Measurements from ENCODE around the gene DAPK1.
A peak's percentile ranks its signal among the peaks of the same experiment; 100 is the strongest.
"Not testable (repeated sequence)": the region's sequence is repeated elsewhere in the genome, so short reads cannot be mapped to it uniquely, and the experiment has no call there.

The DAPK1 gene

DNA sequence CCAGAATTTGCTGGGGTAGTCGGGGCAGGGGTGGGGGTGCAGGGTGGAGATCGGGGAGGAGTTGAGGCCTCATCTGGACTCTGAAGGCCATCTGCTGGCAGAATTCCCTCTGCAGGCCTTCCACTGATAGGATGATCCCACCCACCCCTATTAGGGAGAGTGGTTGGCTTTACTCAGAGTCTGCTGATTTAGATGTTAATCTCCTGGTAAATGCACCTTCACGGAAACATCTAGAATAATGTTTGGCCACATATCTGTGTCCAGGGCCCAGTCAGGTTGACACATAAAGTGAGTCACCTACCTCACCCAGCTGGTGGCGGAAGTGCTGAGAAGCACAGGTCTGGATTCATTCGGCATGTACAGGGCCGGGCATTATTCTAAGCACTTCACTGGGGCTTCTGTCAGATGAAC, 50.0 kb downstream of the DAPK1 start (continued):
- TF ChIP-seq, protein P1, sequence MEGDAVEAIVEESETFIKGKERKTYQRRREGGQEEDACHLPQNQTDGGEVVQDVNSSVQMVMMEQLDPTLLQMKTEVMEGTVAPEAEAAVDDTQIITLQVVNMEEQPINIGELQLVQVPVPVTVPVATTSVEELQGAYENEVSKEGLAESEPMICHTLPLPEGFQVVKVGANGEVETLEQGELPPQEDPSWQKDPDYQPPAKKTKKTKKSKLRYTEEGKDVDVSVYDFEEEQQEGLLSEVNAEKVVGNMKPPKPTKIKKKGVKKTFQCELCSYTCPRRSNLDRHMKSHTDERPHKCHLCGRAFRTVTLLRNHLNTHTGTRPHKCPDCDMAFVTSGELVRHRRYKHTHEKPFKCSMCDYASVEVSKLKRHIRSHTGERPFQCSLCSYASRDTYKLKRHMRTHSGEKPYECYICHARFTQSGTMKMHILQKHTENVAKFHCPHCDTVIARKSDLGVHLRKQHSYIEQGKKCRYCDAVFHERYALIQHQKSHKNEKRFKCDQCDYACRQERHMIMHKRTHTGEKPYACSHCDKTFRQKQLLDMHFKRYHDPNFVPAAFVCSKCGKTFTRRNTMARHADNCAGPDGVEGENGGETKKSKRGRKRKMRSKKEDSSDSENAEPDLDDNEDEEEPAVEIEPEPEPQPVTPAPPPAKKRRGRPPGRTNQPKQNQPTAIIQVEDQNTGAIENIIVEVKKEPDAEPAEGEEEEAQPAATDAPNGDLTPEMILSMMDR (tag by site-specific recombination; IDR thresholded peaks at IDR 0.05) = no peak
- no peak for TF ChIP-seq ZNF501 (tag by site-specific recombination; IDR thresholded peaks at IDR 0.05)
- TF ChIP-seq ZNF404 (tag by site-specific recombination; IDR thresholded peaks at IDR 0.05) = no peak
- TF ChIP-seq SCRT1 (tag by site-specific recombination; IDR thresholded peaks at IDR 0.05; ENCODE audit: borderline replicate concordance) = no peak

DNA sequence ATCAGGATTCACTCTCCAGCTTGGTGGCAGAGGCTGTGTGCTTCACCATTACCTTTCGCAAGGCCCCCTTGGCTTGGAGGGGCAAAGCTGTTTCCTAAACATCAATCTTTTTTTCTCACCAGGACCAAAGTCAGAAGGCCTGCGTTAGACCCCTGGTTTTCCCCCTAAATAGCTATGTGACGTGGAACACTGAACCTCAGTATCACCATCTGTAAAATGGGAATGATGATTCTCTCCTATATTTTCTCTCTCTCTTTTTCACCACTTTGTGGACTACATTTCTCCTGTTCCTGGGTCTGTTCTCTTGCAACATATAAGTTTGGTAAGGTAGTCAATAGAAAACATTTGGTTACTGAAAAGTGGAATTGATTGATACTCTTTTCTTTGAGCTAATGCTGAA, 50.5 kb downstream of the DAPK1 start:
- H3K36me3 ChIP-seq (ENCODE audit: control insufficient read depth in 2 of 2, insufficient read depth in 1 of 2, low read length in 2 of 2) = no peaks in the 10 kb centered on the region
- no peaks in the 10 kb centered on the region for H3K4me1 ChIP-seq (ENCODE audit: control insufficient read depth, insufficient read depth, low read length)
- ChIA-PET POLR2A (no interaction called here), CTCF (no interaction called here)
- no peak overlapping the region for H3K27ac ChIP-seq (ENCODE audit: extremely low read depth, low read depth, low read length)
- no peak overlapping the region for H3K4me3 ChIP-seq (ENCODE audit: low read depth, low read length)
- TF ChIP-seq, protein P2, sequence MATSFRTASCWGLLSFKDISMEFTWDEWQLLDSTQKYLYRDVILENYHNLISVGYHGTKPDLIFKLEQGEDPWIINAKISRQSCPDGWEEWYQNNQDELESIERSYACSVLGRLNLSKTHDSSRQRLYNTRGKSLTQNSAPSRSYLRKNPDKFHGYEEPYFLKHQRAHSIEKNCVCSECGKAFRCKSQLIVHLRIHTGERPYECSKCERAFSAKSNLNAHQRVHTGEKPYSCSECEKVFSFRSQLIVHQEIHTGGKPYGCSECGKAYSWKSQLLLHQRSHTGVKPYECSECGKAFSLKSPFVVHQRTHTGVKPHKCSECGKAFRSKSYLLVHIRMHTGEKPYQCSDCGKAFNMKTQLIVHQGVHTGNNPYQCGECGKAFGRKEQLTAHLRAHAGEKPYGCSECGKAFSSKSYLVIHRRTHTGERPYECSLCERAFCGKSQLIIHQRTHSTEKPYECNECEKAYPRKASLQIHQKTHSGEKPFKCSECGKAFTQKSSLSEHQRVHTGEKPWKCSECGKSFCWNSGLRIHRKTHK (tag by site-specific recombination; IDR thresholded peaks at IDR 0.05) = no peak
- no peak for TF ChIP-seq ZNF37A (tag by site-specific recombination; IDR thresholded peaks at IDR 0.05)
- TF ChIP-seq ZNF132 (tag by site-specific recombination; IDR thresholded peaks at IDR 0.05; ENCODE audit: borderline replicate concordance) = no peak
- TF ChIP-seq ZNF548 (tag by site-specific recombination; IDR thresholded peaks at IDR 0.05) = no peak
- TF ChIP-seq, protein P3, sequence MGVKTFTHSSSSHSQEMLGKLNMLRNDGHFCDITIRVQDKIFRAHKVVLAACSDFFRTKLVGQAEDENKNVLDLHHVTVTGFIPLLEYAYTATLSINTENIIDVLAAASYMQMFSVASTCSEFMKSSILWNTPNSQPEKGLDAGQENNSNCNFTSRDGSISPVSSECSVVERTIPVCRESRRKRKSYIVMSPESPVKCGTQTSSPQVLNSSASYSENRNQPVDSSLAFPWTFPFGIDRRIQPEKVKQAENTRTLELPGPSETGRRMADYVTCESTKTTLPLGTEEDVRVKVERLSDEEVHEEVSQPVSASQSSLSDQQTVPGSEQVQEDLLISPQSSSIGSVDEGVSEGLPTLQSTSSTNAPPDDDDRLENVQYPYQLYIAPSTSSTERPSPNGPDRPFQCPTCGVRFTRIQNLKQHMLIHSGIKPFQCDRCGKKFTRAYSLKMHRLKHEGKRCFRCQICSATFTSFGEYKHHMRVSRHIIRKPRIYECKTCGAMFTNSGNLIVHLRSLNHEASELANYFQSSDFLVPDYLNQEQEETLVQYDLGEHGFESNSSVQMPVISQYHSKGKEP (tag by site-specific recombination; IDR thresholded peaks at IDR 0.05) = no peak
- no peak for TF ChIP-seq ZNF239 (tag by site-specific recombination; IDR thresholded peaks at IDR 0.05)
- TF ChIP-seq ZNF629 (tag by site-specific recombination; IDR thresholded peaks at IDR 0.05) = no peak
- no peak for TF ChIP-seq ZNF169 (tag by site-specific recombination; IDR thresholded peaks at IDR 0.05)
- no peak for TF ChIP-seq ZBTB20 (tag by site-specific recombination; IDR thresholded peaks at IDR 0.05)
- TF ChIP-seq ZNF561 (tag by site-specific recombination; IDR thresholded peaks at IDR 0.05; ENCODE audit: borderline replicate concordance) = no peak
- H3K9me3 ChIP-seq (ENCODE audit: control insufficient read depth, insufficient read depth, low read depth, low read length) = no peaks in the 10 kb centered on the region

DNA sequence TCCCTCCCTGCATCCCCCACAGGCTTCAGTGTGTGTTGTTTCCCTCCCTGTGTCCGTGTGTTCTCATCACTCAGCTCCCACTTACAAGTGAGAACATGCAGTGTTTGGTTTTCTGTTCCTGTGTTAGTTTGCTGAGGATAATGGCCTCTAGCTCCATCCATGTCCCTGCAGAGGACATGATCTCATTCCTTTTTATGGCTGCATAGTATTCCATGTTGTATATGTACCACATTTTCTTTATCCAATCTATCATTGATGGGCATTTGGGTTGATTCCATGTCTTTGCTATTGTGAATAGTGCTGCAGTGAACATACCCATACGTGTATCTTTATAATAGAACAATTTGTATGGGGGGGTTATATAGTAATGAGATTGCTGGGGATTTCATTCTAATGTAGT, 51.4 kb downstream of the DAPK1 start:
- H3K27ac ChIP-seq (ENCODE audit: extremely low read depth, low read depth, low read length); H3K4me3 ChIP-seq (ENCODE audit: low read depth, low read length); H3K9me3 ChIP-seq (ENCODE audit: control insufficient read depth, insufficient read depth, low read depth, low read length); CTCF ChIA-PET; H3K36me3 ChIP-seq (ENCODE audit: control insufficient read depth in 2 of 2, insufficient read depth in 1 of 2, low read length in 2 of 2); H3K4me1 ChIP-seq (ENCODE audit: control insufficient read depth, insufficient read depth, low read length); POLR2A ChIA-PET: not testable (repeated sequence)
- peak; percentile 82 for TF ChIP-seq ZNF146 (tag by site-specific recombination; IDR thresholded peaks at IDR 0.05)

DNA sequence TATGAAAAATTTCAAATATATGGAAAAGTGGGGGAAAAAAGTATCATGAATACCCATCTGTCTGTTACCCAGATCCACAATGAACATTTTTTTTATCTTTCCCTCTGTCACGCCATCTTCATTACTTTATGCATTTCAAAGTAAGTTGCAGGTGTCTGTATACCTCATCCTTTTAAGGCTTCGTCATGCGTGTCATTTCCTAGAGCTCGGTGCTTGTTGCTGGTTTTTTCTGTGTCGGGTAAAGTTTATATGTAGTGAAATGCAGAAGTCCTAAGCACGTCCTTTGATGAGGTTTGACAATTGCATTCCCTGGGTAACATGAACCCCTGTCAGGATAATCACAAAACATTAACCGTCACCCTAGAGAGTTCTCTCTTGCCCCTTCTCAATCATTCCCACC, 52.1 kb downstream of the DAPK1 start:
- H3K27ac ChIP-seq (ENCODE audit: extremely low read depth, low read depth, low read length) = no peak overlapping the region
- POLR2A ChIA-PET = no interaction called here
- no peaks in the 10 kb centered on the region for H3K36me3 ChIP-seq (ENCODE audit: control insufficient read depth in 2 of 2, insufficient read depth in 1 of 2, low read length in 2 of 2)
- CTCF ChIA-PET = no interaction called here
- H3K4me3 ChIP-seq (ENCODE audit: low read depth, low read length) = no peak overlapping the region
- H3K9me3 ChIP-seq (ENCODE audit: control insufficient read depth, insufficient read depth, low read depth, low read length) = no peaks in the 10 kb centered on the region
- no peaks in the 10 kb centered on the region for H3K4me1 ChIP-seq (ENCODE audit: control insufficient read depth, insufficient read depth, low read length)
- TF ChIP-seq, protein P4, sequence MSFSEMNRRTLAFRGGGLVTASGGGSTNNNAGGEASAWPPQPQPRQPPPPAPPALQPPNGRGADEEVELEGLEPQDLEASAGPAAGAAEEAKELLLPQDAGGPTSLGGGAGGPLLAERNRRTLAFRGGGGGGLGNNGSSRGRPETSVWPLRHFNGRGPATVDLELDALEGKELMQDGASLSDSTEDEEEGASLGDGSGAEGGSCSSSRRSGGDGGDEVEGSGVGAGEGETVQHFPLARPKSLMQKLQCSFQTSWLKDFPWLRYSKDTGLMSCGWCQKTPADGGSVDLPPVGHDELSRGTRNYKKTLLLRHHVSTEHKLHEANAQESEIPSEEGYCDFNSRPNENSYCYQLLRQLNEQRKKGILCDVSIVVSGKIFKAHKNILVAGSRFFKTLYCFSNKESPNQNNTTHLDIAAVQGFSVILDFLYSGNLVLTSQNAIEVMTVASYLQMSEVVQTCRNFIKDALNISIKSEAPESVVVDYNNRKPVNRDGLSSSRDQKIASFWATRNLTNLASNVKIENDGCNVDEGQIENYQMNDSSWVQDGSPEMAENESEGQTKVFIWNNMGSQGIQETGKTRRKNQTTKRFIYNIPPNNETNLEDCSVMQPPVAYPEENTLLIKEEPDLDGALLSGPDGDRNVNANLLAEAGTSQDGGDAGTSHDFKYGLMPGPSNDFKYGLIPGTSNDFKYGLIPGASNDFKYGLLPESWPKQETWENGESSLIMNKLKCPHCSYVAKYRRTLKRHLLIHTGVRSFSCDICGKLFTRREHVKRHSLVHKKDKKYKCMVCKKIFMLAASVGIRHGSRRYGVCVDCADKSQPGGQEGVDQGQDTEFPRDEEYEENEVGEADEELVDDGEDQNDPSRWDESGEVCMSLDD (tag by site-specific recombination; IDR thresholded peaks at IDR 0.05) = no peak
- TF ChIP-seq, protein P5, sequence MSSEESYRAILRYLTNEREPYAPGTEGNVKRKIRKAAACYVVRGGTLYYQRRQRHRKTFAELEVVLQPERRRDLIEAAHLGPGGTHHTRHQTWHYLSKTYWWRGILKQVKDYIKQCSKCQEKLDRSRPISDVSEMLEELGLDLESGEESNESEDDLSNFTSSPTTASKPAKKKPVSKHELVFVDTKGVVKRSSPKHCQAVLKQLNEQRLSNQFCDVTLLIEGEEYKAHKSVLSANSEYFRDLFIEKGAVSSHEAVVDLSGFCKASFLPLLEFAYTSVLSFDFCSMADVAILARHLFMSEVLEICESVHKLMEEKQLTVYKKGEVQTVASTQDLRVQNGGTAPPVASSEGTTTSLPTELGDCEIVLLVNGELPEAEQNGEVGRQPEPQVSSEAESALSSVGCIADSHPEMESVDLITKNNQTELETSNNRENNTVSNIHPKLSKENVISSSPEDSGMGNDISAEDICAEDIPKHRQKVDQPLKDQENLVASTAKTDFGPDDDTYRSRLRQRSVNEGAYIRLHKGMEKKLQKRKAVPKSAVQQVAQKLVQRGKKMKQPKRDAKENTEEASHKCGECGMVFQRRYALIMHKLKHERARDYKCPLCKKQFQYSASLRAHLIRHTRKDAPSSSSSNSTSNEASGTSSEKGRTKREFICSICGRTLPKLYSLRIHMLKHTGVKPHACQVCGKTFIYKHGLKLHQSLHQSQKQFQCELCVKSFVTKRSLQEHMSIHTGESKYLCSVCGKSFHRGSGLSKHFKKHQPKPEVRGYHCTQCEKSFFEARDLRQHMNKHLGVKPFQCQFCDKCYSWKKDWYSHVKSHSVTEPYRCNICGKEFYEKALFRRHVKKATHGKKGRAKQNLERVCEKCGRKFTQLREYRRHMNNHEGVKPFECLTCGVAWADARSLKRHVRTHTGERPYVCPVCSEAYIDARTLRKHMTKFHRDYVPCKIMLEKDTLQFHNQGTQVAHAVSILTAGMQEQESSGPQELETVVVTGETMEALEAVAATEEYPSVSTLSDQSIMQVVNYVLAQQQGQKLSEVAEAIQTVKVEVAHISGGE (tag by site-specific recombination; conservative IDR thresholded peaks at IDR 0.05; ENCODE audit: low read depth) = no peak
